Measurements from ENCODE around the gene STXBP5.

DNA sequence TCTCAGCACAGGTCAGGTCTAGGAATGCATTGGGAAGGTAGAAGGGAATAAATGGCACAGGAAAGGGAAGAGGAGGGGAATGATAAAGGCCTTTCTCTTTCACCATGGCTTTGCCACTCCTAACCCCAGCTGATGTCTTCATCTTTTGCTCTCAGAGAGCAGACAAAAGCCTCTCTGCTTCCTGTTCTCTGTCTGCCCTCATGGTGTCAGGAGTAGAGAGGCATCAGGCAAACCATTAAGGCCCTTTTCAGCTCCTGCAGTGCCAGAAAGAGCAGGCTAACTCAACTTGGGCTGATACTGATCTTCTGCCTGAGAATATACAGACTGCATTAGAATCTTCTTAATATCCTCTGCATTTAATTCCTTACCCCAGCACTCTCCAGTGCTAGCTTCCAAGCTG, 48.0 kb upstream of the STXBP5 start:
- TF ChIP-seq POLR2AphosphoS5 (IDR thresholded peaks at IDR 0.05; ENCODE audit: low read depth, low read length) (no peak), POLR2A (IDR thresholded peaks at IDR 0.05; ENCODE audit: low read depth, low read length) (no peak), TAF1 (IDR thresholded peaks at IDR 0.05; ENCODE audit: borderline replicate concordance, low read depth, low read length) (no peak)

All from GM12892 (cell line).